ENCODE results near the gene ARPC1B. TPM values are rescaled to one million over a fixed set of nuclear protein-coding genes. Genes with fewer than 3 reads are reported as not detected.

ARPC1B gene
- total RNA-seq, 1 experiment from 2014 or later: 381 TPM

GRCh38 chr7:99381664-99382075, 7.1 kb downstream of the ARPC1B start:
- no TSS peak for BruUV-seq (replicated peaks)
- Histone ChIP-seq H3K36me3 (ENCODE audit: low read depth, low read length) (peaks cover 11% of the 10 kb centered on the region), H4K20me1 (ENCODE audit: low read length) (peaks cover 14% of the 10 kb centered on the region; the same call in 1 of the 2 replicates), H3K27me3 (ENCODE audit: low read length) (no peaks in the 10 kb centered on the region), H3K4me2 (ENCODE audit: low read length) (no peak overlapping the region), H3K9me2 (replicated peaks; ENCODE audit: low read length) (no peaks in the 10 kb centered on the region), H3K9me3 (ENCODE audit: low read length) (no peaks in the 10 kb centered on the region), H3K4me3 (ENCODE audit: low read length) (no peak overlapping the region), H3F3A (ENCODE audit: low read length, unreplicated experiment) (no peaks in the 10 kb centered on the region), H3K79me2 (ENCODE audit: low read length) (peaks cover 49% of the 10 kb centered on the region), H2AFZ (ENCODE audit: low read length) (no peak overlapping the region), H3K9ac (ENCODE audit: low read length) (no peak overlapping the region), H3K27ac (ENCODE audit: low read length) (no peak overlapping the region), H3K4me1 (ENCODE audit: insufficient read depth, low read length) (peaks cover 10% of the 10 kb centered on the region; the same call in 1 of the 2 replicates)
- ChIA-PET CTCF (no interaction called here), POLR2A (ENCODE audit: unreplicated experiment) (no interaction called here)
- ATAC-seq (no peak), DNase-seq (no peak)
- TF ChIP-seq EZH2phosphoT487 (IDR thresholded peaks at IDR 0.05; ENCODE audit: borderline replicate concordance, low read length): no peak
- no peak for TF ChIP-seq EZH2 (IDR thresholded peaks at IDR 0.05; ENCODE audit: low read length, unreplicated experiment)
- TF ChIP-seq, protein P1, sequence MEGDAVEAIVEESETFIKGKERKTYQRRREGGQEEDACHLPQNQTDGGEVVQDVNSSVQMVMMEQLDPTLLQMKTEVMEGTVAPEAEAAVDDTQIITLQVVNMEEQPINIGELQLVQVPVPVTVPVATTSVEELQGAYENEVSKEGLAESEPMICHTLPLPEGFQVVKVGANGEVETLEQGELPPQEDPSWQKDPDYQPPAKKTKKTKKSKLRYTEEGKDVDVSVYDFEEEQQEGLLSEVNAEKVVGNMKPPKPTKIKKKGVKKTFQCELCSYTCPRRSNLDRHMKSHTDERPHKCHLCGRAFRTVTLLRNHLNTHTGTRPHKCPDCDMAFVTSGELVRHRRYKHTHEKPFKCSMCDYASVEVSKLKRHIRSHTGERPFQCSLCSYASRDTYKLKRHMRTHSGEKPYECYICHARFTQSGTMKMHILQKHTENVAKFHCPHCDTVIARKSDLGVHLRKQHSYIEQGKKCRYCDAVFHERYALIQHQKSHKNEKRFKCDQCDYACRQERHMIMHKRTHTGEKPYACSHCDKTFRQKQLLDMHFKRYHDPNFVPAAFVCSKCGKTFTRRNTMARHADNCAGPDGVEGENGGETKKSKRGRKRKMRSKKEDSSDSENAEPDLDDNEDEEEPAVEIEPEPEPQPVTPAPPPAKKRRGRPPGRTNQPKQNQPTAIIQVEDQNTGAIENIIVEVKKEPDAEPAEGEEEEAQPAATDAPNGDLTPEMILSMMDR (conservative IDR thresholded peaks at IDR 0.05; ENCODE audit: low read depth, low read length): no peak
- intact Hi-C loops (cut with micrococcal nuclease): no loop called here

DNA sequence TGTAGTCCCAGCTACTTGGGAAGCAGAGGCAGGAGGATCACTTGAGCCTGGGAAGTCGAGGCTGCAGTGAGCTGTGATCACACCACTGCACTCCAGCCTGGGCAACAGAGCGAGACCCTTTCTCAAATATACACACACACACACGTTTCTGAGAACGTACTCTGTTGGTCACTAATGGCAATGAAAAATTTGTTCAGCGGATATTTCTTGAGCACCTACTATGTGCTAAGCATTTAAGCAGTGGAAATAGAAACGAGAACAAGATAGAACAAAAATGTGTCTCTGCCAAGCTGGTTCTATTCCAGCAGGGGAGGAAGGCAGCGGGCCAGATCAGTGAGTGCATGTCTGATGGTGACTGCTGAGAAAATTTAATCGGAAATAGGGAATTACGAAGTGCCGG, 8.7 kb downstream of the ARPC1B start:
- DNase-seq: no peak
- peaks cover 10% of the 10 kb centered on the region; the same call in 1 of the 2 replicates for H3K4me1 ChIP-seq (ENCODE audit: insufficient read depth, low read length)
- H3K27ac ChIP-seq (ENCODE audit: low read length): no peak overlapping the region
- H3K79me2 ChIP-seq (ENCODE audit: low read length): peaks cover 36% of the 10 kb centered on the region
- TF ChIP-seq EZH2phosphoT487 (IDR thresholded peaks at IDR 0.05; ENCODE audit: borderline replicate concordance, low read length): no peak
- TF ChIP-seq, protein P1 (conservative IDR thresholded peaks at IDR 0.05; ENCODE audit: low read depth, low read length): no peak
- no peak for TF ChIP-seq EZH2 (IDR thresholded peaks at IDR 0.05; ENCODE audit: low read length, unreplicated experiment)
- no peaks in the 10 kb centered on the region for H3K9me2 ChIP-seq (replicated peaks; ENCODE audit: low read length)
- ChIA-PET CTCF (no interaction called here), POLR2A (ENCODE audit: unreplicated experiment) (no interaction called here)
- H3K9me3 ChIP-seq (ENCODE audit: low read length): no peaks in the 10 kb centered on the region
- intact Hi-C loops (cut with micrococcal nuclease): no loop called here
- peaks cover 14% of the 10 kb centered on the region; the same call in 1 of the 2 replicates for H4K20me1 ChIP-seq (ENCODE audit: low read length)
- BruUV-seq (replicated peaks): no TSS peak
- H3K4me3 ChIP-seq (ENCODE audit: low read length): no peak overlapping the region
- no peak overlapping the region for H3K9ac ChIP-seq (ENCODE audit: low read length)
- no peaks in the 10 kb centered on the region for H3K27me3 ChIP-seq (ENCODE audit: low read length)
- ATAC-seq: no peak
- no peaks in the 10 kb centered on the region for H3F3A ChIP-seq (ENCODE audit: low read length, unreplicated experiment)
- no peak overlapping the region for H3K4me2 ChIP-seq (ENCODE audit: low read length)
- H2AFZ ChIP-seq (ENCODE audit: low read length): no peak overlapping the region
- H3K36me3 ChIP-seq (ENCODE audit: low read depth, low read length): peaks cover 15% of the 10 kb centered on the region

GRCh38 chr7:99383791-99384370, 9.4 kb downstream of the ARPC1B start:
- H3K27ac ChIP-seq (ENCODE audit: low read length): no peak overlapping the region
- ATAC-seq: peak; percentile 25; the same call in 1 of the 2 replicates
- POLR2A ChIA-PET (ENCODE audit: unreplicated experiment): no interaction called here

More at GRCh38 chr7:99383791-99384370, 9.4 kb downstream of the ARPC1B start:
- no peak overlapping the region for H3K9ac ChIP-seq (ENCODE audit: low read length)
- no peak overlapping the region for H3K4me2 ChIP-seq (ENCODE audit: low read length)
- peaks cover 10% of the 10 kb centered on the region; the same call in 1 of the 2 replicates for H3K4me1 ChIP-seq (ENCODE audit: insufficient read depth, low read length)
- no TSS peak for BruUV-seq (replicated peaks)
- H3K27me3 ChIP-seq (ENCODE audit: low read length): no peaks in the 10 kb centered on the region
- H2AFZ ChIP-seq (ENCODE audit: low read length): no peak overlapping the region
- TF ChIP-seq EZH2phosphoT487 (IDR thresholded peaks at IDR 0.05; ENCODE audit: borderline replicate concordance, low read length) (no peak), EZH2 (IDR thresholded peaks at IDR 0.05; ENCODE audit: low read length, unreplicated experiment) (no peak)
- TF ChIP-seq, protein P1 (conservative IDR thresholded peaks at IDR 0.05; ENCODE audit: low read depth, low read length): no peak
- no peak for DNase-seq
- H3K9me3 ChIP-seq (ENCODE audit: low read length): no peaks in the 10 kb centered on the region
- peaks cover 14% of the 10 kb centered on the region; the same call in 1 of the 2 replicates for H4K20me1 ChIP-seq (ENCODE audit: low read length)
- no peak overlapping the region for H3K4me3 ChIP-seq (ENCODE audit: low read length)
- no peaks in the 10 kb centered on the region for H3K9me2 ChIP-seq (replicated peaks; ENCODE audit: low read length)
- no peaks in the 10 kb centered on the region for H3F3A ChIP-seq (ENCODE audit: low read length, unreplicated experiment)
- CTCF ChIA-PET: no interaction called here
- intact Hi-C loops (cut with micrococcal nuclease): no loop called here
- H3K36me3 ChIP-seq (ENCODE audit: low read depth, low read length): peaks cover 17% of the 10 kb centered on the region
- H3K79me2 ChIP-seq (ENCODE audit: low read length): peaks cover 36% of the 10 kb centered on the region
